Peyer's patch (tissue), 4 donors: Measurements from ENCODE around the gene GFPT1.

Experiments
- POLR2A ChIP-seq, 2 donors: fragments of 450-650 bp; IDR thresholded peaks; one replicate each; pipeline ENCODE4 v1.5.1; 2017; ENCODE audit warnings: antibody characterized with exemption in 2 of 2, mild to moderate bottlenecking in 2 of 2, moderate library complexity in 2 of 2
- TF ChIP-seq, protein P1 (sequence below), 6 experiments: fragments of 450-650 bp in 4 of 6; fragments of 200-600 bp in 2 of 6; sonication (generic) in 1 of 6; IDR thresholded peaks; one replicate each; pipeline ENCODE4 v1.5.1; 2017 to 2019; ENCODE audit warnings: antibody characterized with exemption in 6 of 6, mild to moderate bottlenecking in 3 of 6, moderate library complexity in 1 of 6

- TF ChIP-seq POLR2A (IDR thresholded peaks at IDR 0.05): no peak
- TF ChIP-seq, protein P1, sequence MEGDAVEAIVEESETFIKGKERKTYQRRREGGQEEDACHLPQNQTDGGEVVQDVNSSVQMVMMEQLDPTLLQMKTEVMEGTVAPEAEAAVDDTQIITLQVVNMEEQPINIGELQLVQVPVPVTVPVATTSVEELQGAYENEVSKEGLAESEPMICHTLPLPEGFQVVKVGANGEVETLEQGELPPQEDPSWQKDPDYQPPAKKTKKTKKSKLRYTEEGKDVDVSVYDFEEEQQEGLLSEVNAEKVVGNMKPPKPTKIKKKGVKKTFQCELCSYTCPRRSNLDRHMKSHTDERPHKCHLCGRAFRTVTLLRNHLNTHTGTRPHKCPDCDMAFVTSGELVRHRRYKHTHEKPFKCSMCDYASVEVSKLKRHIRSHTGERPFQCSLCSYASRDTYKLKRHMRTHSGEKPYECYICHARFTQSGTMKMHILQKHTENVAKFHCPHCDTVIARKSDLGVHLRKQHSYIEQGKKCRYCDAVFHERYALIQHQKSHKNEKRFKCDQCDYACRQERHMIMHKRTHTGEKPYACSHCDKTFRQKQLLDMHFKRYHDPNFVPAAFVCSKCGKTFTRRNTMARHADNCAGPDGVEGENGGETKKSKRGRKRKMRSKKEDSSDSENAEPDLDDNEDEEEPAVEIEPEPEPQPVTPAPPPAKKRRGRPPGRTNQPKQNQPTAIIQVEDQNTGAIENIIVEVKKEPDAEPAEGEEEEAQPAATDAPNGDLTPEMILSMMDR (IDR thresholded peaks at IDR 0.05): no peak
Observed at GRCh38 chr2:69330781-69331180, 56.2 kb downstream of the GFPT1 start.
